Measurements from ENCODE around the gene LMTK2. TPM values are rescaled to one million over a fixed set of nuclear protein-coding genes. Genes with fewer than 3 reads are reported as not detected.

Gene LMTK2
- total RNA-seq, 2 experiments from 2014 or later = 11.2 to 13.0 TPM

DNA sequence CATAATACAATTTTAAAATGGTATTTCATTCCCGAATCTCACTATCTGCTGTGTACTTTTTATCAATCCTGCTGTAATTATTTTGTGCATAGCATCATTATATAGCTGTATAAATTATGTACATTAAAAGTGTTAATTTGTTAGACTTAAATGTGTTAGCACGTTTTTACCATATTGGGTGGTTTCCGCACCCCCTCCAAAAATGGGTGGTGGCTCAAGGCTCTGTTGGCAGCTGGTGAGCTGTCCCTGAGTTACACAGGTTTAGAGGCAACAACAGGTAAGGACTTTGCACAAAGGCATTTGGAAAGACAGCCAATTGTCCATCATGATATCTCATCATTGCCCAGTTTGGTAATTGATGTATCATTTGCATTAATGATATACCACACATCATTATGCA lies 18.6 kb upstream of the LMTK2 start:
- H3K4me1 Mint-ChIP-seq = no peaks in the 10 kb centered on the region
- H3K27ac Mint-ChIP-seq = no peak overlapping the region
- H3K36me3 Mint-ChIP-seq = peaks cover 1% of the 10 kb centered on the region
- H3K27me3 Mint-ChIP-seq = no peaks in the 10 kb centered on the region
- no peaks in the 10 kb centered on the region for H3K9me3 Mint-ChIP-seq
- H3K4me3 Mint-ChIP-seq = no peak overlapping the region
- no peak for DNase-seq

DNA sequence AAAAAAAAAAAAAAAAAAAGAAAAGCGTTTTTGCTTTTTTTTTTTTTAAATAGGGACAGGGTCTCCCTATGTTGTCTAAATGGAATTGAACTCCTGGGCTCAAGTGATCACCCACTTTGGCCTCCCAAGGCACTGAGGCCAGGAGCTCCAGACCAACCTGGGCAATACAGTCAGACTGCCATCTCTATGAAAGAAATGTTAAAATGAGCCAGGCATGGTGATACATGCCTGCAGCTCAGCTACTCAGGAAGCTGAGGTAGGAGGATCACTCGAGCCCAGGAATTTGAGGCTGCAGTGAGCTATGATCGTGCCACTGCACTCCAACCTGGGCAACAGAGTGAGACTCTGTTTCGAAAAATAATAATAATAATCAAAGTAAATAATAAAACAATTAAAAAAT lies 16.5 kb upstream of the LMTK2 start:
- DNase-seq = no peak
- H3K4me1 Mint-ChIP-seq = no peaks in the 10 kb centered on the region
- peaks cover 3% of the 10 kb centered on the region for H3K36me3 Mint-ChIP-seq
- H3K27me3 Mint-ChIP-seq = peaks cover 8% of the 10 kb centered on the region
- peaks cover 7% of the 10 kb centered on the region for H3K9me3 Mint-ChIP-seq
- H3K27ac Mint-ChIP-seq = no peak overlapping the region
- H3K4me3 Mint-ChIP-seq = no peak overlapping the region

DNA sequence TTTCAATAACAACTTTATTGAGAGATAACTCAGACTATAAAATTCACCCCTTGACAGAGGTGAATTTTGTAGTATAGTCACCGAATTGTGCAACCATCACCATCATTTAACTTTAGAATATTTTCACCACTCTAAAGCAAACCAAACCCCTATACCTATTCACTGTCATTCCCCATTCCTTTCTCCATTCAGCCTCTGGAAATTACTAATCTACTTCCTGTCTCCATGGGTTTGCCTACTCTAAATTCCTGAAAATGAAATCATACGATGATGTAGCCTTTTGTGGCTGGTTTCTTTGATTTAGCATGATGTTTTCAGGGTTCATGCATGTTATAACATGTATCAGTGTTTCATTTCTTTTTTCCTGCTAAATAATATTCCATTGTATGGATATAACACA lies 15.6 kb upstream of the LMTK2 start:
- Mint-ChIP-seq H3K9me3 (peaks cover 12% of the 10 kb centered on the region), H3K27me3 (peaks cover 8% of the 10 kb centered on the region), H3K4me1 (no peaks in the 10 kb centered on the region), H3K27ac (no peak overlapping the region), H3K36me3 (peaks cover 3% of the 10 kb centered on the region), H3K4me3 (no peak overlapping the region)
- DNase-seq = no peak

DNA sequence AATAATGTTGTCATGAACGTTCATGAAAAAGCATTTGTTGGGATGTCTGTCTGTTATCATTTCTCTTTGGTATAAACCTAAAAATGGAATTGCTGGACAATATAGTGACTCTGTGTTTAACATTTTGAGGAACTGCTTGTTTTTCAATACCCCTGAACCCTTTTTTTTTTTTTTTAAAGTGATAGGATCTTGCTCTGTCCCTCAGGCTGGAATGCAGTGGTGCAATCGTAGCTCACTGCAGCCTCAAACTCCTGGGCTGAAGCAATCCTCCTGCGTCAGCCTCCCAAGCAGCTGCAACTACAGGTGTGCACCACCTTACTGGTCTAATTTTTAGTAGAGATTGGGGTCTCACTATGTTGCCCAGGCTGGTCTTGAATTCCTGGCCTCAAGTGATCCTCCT lies 15.1 kb upstream of the LMTK2 start:
- peaks cover 3% of the 10 kb centered on the region for H3K36me3 Mint-ChIP-seq
- peaks cover 13% of the 10 kb centered on the region for H3K9me3 Mint-ChIP-seq
- H3K4me1 Mint-ChIP-seq = no peaks in the 10 kb centered on the region
- H3K27ac Mint-ChIP-seq = no peak overlapping the region
- peaks cover 8% of the 10 kb centered on the region for H3K27me3 Mint-ChIP-seq
- H3K4me3 Mint-ChIP-seq = no peak overlapping the region
- no peak for DNase-seq

- peaks cover 7% of the 10 kb centered on the region for H3K36me3 Mint-ChIP-seq
- H3K9me3 Mint-ChIP-seq = peaks cover 33% of the 10 kb centered on the region
- H3K27ac Mint-ChIP-seq = no peak overlapping the region
Measured at GRCh38 chr7:98097042-98097645, 9.5 kb upstream of the LMTK2 start.

DNA sequence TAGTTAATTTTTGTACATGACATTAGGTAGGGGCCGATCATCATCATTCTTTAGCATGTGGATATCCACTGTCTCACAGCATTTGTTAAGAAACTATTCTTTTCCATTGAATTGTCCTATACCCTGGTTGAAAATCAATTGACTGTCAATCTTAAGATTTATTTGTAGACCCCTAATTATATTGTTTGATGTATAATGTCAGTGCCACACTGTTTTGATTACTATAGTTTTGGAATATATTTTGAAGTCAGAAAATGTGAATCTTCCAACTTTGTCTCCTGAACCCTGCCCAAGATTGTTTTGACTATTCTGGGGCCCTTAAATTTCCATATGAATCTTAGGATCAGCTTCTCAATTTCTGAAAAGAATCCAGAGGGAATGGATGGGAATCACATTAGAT lies 6.6 kb upstream of the LMTK2 start:
- H3K27me3 Mint-ChIP-seq = peaks cover 14% of the 10 kb centered on the region
- H3K9me3 Mint-ChIP-seq = peaks cover 28% of the 10 kb centered on the region
- no peaks in the 10 kb centered on the region for H3K4me1 Mint-ChIP-seq
- no peak for DNase-seq
- H3K27ac Mint-ChIP-seq = no peak overlapping the region
- no peak overlapping the region for H3K4me3 Mint-ChIP-seq
- H3K36me3 Mint-ChIP-seq = peaks cover 6% of the 10 kb centered on the region

More at GRCh38 chr7:98097042-98097645, 9.5 kb upstream of the LMTK2 start:
- H3K27me3 Mint-ChIP-seq = peaks cover 11% of the 10 kb centered on the region
- no peak overlapping the region for H3K4me3 Mint-ChIP-seq
- no peak for DNase-seq
- H3K4me1 Mint-ChIP-seq = no peaks in the 10 kb centered on the region

DNA sequence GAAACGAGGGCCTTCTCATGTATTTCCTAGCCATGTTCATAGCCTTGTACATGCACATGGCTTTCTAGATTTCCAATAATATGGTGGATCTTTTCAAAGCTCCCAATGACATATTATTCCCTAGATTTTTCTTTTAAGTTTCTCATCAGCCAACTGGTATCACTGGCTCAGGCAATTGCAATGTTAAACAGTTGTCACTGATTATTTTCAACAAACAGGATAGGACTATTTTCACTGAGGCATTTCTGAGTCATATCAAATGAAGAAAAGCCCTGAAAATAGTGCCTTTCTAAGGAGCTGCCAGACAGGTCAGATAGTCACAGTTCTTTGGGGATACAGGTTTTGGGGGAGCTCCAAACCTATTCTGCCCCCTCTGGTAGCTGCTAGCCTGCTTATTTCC lies 4.5 kb upstream of the LMTK2 start:
- Mint-ChIP-seq H3K4me3 (no peak overlapping the region), H3K4me1 (peaks cover 4% of the 10 kb centered on the region), H3K36me3 (peaks cover 6% of the 10 kb centered on the region), H3K9me3 (peaks cover 18% of the 10 kb centered on the region), H3K27ac (no peak overlapping the region), H3K27me3 (peaks cover 14% of the 10 kb centered on the region)
- DNase-seq = no peak

DNA sequence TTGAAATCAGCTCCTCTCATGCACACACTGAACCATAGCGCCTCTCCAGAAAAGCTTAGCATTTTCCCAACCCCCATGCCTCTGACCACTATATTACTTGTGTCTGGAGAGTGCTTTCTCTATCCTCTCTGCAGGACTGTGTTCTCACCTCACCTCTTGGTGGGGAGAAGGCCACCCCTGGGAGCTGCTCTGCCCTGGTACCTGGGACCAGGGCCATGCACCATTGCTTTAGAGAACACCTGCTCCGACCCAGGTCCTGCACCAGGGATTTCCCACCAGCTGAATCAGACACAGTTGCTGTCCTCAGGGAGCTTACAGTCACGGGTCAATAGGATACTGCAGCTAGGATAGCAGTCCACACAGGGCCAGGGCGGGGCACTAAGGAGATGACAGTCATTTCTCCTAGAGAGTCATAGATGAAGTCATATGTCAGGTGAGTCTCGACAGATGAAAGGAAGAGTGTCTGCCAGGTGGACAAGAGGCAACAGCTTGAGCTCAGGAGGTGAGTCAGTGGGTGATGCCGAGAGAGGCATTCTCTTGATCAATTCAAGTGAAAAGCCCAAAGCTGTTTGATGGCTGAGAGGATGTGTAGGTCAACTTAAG lies 619 bp upstream of the LMTK2 start:
- Mint-ChIP-seq H3K27me3 (peaks cover 12% of the 10 kb centered on the region), H3K4me1 (peaks cover 27% of the 10 kb centered on the region), H3K27ac (peak overlapping the region; percentile 69), H3K36me3 (no peaks in the 10 kb centered on the region), H3K9me3 (peaks cover 5% of the 10 kb centered on the region), H3K4me3 (peak overlapping the region; percentile 98)
- DNase-seq = peak; percentile 8

DNA sequence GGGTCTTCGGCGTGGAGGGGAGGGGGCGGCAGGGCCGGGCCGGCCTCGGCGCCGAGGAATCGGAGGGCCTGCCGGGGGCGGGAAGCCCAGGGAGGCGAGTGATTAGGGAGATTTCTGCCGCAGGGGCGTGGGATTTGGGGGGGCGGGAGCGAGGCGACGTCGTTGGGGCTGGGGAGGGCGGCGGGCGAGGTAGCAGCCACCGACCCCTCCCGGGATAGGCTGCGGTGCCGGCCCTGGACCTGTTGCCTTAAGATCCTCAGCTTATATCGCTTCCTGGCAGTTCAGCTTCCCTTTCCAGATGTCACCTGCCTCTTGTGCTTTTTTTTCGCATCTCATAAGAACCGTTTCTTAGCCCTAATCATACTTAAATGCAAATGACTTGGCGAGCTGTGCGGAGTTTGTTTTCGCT lies 655 bp downstream of the LMTK2 start:
- Mint-ChIP-seq H3K9me3 (peaks cover 1% of the 10 kb centered on the region), H3K4me3 (peak overlapping the region; percentile 98), H3K4me1 (peaks cover 37% of the 10 kb centered on the region), H3K27ac (peak overlapping the region; percentile 63), H3K36me3 (peaks cover under 1% of the 10 kb centered on the region), H3K27me3 (peaks cover 11% of the 10 kb centered on the region)
- DNase-seq = peak; percentile 28

- H3K9me3 Mint-ChIP-seq = peaks cover 2% of the 10 kb centered on the region
- peaks cover 60% of the 10 kb centered on the region for H3K4me1 Mint-ChIP-seq
- peaks cover 11% of the 10 kb centered on the region for H3K36me3 Mint-ChIP-seq
- no peak for DNase-seq
- no peaks in the 10 kb centered on the region for H3K27me3 Mint-ChIP-seq
- no peak overlapping the region for H3K4me3 Mint-ChIP-seq
- no peak overlapping the region for H3K27ac Mint-ChIP-seq
Measured at GRCh38 chr7:98110249-98111022, 3.8 kb downstream of the LMTK2 start.

DNA sequence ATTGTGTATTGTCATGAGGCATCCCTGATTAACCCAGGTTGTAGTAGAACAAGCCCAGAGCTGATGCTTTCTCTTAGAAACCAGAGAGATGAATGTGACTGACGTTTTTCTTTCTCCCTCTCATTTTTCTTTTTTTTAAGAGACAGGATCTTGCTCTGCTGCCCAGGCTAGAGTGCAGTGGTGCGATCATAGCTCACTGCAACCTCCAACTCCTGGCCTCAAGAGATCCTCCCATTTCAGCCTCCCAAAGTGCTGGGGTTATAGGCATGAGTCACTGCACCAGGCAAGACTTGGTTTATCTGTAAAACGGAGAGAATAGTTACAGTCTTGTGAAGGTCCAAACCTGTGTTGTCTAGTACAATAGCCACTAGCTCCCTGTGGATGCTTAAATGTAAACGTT lies 5.4 kb downstream of the LMTK2 start:
- Mint-ChIP-seq H3K9me3 (peaks cover 2% of the 10 kb centered on the region), H3K4me1 (peaks cover 61% of the 10 kb centered on the region), H3K27ac (no peak overlapping the region), H3K27me3 (no peaks in the 10 kb centered on the region), H3K4me3 (no peak overlapping the region), H3K36me3 (peaks cover 11% of the 10 kb centered on the region)
- no peak for DNase-seq

GRCh38 chr7:98115746-98116525 lies 9.3 kb downstream of the LMTK2 start:
- DNase-seq = no peak
- H3K9me3 Mint-ChIP-seq = peaks cover 2% of the 10 kb centered on the region
- H3K4me1 Mint-ChIP-seq = peaks cover 45% of the 10 kb centered on the region

DNA sequence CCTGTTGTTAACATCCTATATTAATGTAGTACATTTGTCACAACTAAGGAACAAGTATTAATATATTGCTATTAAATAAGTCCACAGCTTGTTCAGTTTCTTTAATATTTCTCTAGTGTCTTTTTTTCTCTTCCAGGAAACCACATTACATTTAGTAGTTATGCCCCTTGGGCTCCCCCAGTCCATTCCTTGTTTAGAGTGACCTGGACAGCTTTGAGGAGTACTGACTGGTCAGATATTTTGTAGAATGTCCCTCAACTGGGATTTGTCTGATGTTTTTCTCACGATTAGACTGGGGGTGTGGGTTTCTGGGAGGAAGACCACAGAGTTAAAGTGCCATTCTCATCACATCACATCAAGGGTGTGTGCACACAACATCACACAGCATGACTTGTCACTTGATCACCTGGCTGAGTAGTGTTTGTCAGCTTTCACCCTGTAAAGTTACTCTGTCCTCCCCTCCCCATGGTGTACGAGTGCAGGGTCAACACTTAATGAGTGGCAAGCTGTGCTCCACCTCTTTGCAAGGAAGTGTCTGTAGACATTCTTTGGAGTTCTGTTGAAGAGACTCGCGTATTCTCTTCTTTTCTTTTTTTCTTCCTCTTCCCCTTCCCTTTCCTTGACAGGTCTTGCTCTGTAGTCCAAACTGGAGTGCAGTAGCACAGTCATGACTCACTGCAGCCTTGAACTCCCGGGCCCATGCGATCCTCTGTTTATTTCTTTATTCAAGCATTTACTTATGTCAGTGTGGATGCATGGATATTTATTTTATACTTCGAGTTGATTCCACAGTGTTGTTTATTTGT lies 10.2 kb downstream of the LMTK2 start:
- H3K4me1 Mint-ChIP-seq = peaks cover 40% of the 10 kb centered on the region

More at GRCh38 chr7:98115746-98116525, 9.3 kb downstream of the LMTK2 start:
- H3K4me3 Mint-ChIP-seq = no peak overlapping the region
- no peak overlapping the region for H3K27ac Mint-ChIP-seq
- H3K36me3 Mint-ChIP-seq = peaks cover 11% of the 10 kb centered on the region
- no peaks in the 10 kb centered on the region for H3K27me3 Mint-ChIP-seq

DNA sequence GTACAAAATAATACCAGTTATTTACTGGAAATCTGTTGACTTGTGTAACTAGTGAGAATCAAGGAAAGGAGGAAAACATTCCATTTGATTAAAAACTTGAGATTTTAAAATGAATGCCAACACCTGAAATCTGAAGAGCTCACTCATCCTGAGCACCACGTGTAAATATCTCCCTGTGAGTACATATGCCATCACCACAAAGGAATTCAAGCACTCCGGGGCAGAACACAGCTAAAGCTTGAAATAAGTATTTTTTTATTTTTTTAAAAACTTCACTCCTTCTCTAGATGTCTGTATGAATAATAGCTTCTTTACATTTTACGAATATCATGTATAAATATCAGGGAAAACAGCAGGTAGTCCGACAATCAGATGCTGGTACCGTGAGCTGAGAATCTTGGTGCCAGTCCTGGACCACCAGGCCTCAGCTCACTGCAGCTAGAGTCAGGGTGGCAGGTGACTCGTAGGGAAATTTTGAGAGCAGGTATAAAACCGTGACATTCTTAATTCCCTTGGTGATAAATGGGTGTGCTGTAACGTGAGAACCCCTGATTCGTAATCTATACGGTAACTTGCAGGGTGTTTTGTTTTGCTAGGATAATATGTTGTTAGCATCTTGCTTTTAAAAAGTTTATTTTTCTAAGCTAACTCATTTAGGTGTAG lies 12.7 kb downstream of the LMTK2 start:
- Mint-ChIP-seq H3K4me3 (no peak overlapping the region), H3K4me1 (peaks cover 21% of the 10 kb centered on the region), H3K27ac (no peak overlapping the region), H3K36me3 (peaks cover 3% of the 10 kb centered on the region), H3K27me3 (no peaks in the 10 kb centered on the region), H3K9me3 (no peaks in the 10 kb centered on the region)
- DNase-seq = no peak

More for the DNA sequence above, 10.2 kb downstream of the LMTK2 start:
- peaks cover 2% of the 10 kb centered on the region for H3K9me3 Mint-ChIP-seq
- no peak overlapping the region for H3K4me3 Mint-ChIP-seq
- DNase-seq = no peak
- H3K36me3 Mint-ChIP-seq = peaks cover 11% of the 10 kb centered on the region
- H3K27ac Mint-ChIP-seq = no peak overlapping the region
- no peaks in the 10 kb centered on the region for H3K27me3 Mint-ChIP-seq

Data from activated naive CD8-positive, alpha-beta T cell treated with anti-CD3 and anti-CD28 coated beads for 36 hours (primary cell).